GM12891 (cell line): ENCODE measurements around the gene FBXL17.

Experiments used
- POLR2A ChIP-seq: IDR thresholded peaks from 2 replicates; pipeline ENCODE4 v1.6.1; 2011; ENCODE audit warnings: low read depth, low read length, control low read depth
- POLR2AphosphoS5 ChIP-seq: IDR thresholded peaks from 2 replicates; pipeline ENCODE4 v1.6.1; 2011; ENCODE audit warnings: low read depth, low read length, control low read depth
- POU2F2 ChIP-seq: IDR thresholded peaks from 2 replicates; pipeline ENCODE4 v1.6.1; 2011; ENCODE audit warnings: low read depth, mild to moderate bottlenecking, control low read depth, low read length, moderate library complexity
- TAF1 ChIP-seq: IDR thresholded peaks from 2 replicates; pipeline ENCODE4 v1.6.1; 2011; ENCODE audit warnings: low read depth, low read length, control low read depth

DNA sequence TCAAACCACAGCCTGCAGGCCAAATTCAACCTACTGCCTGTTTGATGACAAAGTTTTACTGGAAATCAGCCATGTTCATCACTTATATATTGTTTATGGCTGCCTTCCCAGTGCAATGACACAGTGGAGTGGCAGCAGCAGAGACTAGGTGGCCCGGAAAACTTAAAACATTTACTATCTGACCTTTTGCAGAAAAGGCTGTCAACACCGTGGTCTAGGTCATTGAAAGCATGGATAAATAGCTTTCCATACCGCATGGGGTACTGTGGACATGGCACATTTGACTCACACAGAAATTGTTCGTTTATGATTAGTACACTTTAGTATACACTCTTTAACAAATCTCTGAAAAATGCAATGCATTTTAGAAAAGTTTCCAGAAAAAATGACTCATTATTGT, 412.9 kb downstream of the FBXL17 start:
- TF ChIP-seq POLR2AphosphoS5 (no peak), POU2F2 (no peak), POLR2A (no peak), TAF1 (no peak)
